Activated CD8-positive, alpha-beta memory T cell treated with anti-CD3 and anti-CD28 coated beads, Interleukin-2, amount 50 U/mL, for 24 hours (primary cell): ENCODE data around the gene RHOBTB1.
"Not testable (repeated sequence)": the region's sequence is repeated elsewhere in the genome, so short reads cannot be mapped to it uniquely, and the experiment has no call there.

ENCODE experiments used
- DNase-seq: peaks from one replicate; pipeline ENCODE4 v3.0.0-alpha.2; 2020; ENCODE audit errors: extremely low read depth

Gene RHOBTB1

GRCh38 chr10:60868946-60869345, 75.0 kb downstream of the RHOBTB1 start:
- DNase-seq = no peak

- DNase-seq = no peak
These were observed 78.7 kb downstream of the RHOBTB1 start for GRCh38 chr10:60865198-60865783.

- DNase-seq = no peak
These were observed 80.2 kb downstream of the RHOBTB1 start for GRCh38 chr10:60863796-60864195.

GRCh38 chr10:60862517-60862916, 81.5 kb downstream of the RHOBTB1 start:
- DNase-seq = no peak

GRCh38 chr10:60856405-60856804, 87.6 kb downstream of the RHOBTB1 start:
- no peak for DNase-seq

- no peak for DNase-seq
These were observed 90.3 kb downstream of the RHOBTB1 start for GRCh38 chr10:60853637-60854036.

GRCh38 chr10:60853107-60853506, 90.9 kb downstream of the RHOBTB1 start:
- no peak for DNase-seq

- DNase-seq = no peak
These were observed 94.2 kb downstream of the RHOBTB1 start for GRCh38 chr10:60849740-60850139.

GRCh38 chr10:60849217-60849616, 94.8 kb downstream of the RHOBTB1 start:
- DNase-seq = no peak

- DNase-seq = no peak
These were observed 95.3 kb downstream of the RHOBTB1 start for GRCh38 chr10:60848680-60849079.

GRCh38 chr10:60848126-60848525, 95.9 kb downstream of the RHOBTB1 start:
- DNase-seq = no peak

GRCh38 chr10:60846173-60846572, 97.8 kb downstream of the RHOBTB1 start:
- DNase-seq = no peak

- no peak for DNase-seq
These were observed 98.9 kb downstream of the RHOBTB1 start for GRCh38 chr10:60845038-60845437.

GRCh38 chr10:60842694-60843093, 101.3 kb downstream of the RHOBTB1 start:
- DNase-seq = no peak

GRCh38 chr10:60841227-60841626, 102.8 kb downstream of the RHOBTB1 start:
- DNase-seq = not testable (repeated sequence)

- no peak for DNase-seq
These were observed 108.9 kb downstream of the RHOBTB1 start for GRCh38 chr10:60835049-60835448.

- DNase-seq = no peak
These were observed 109.6 kb downstream of the RHOBTB1 start for GRCh38 chr10:60834401-60834800.

GRCh38 chr10:60832136-60832535, 111.8 kb downstream of the RHOBTB1 start:
- not testable (repeated sequence) for DNase-seq

GRCh38 chr10:60828489-60828852, 115.5 kb downstream of the RHOBTB1 start:
- no peak for DNase-seq

- no peak for DNase-seq
These were observed 116.0 kb downstream of the RHOBTB1 start for GRCh38 chr10:60827791-60828488.

GRCh38 chr10:60825520-60825919, 118.5 kb downstream of the RHOBTB1 start:
- no peak for DNase-seq

GRCh38 chr10:60823324-60823723, 120.7 kb downstream of the RHOBTB1 start:
- DNase-seq = no peak

GRCh38 chr10:60822809-60823208, 121.2 kb downstream of the RHOBTB1 start:
- no peak for DNase-seq

- no peak for DNase-seq
These were observed 122.3 kb downstream of the RHOBTB1 start for GRCh38 chr10:60821656-60822055.
